Nucleus accumbens (tissue), 56 donors: ENCODE results near the gene SETD9.

Experiments
- DNase-seq, 56 donors: peaks; one replicate each; lab custom pipeline; 2025; lab: John Stamatoyannopoulos, UW

SETD9 gene

GRCh38 chr5:56922922-56923321 lies 13.5 kb downstream of the SETD9 start:
- no peak for DNase-seq

GRCh38 chr5:56934325-56934724 lies 24.9 kb downstream of the SETD9 start:
- DNase-seq: no peak

GRCh38 chr5:56938858-56939257 lies 29.5 kb downstream of the SETD9 start:
- no peak for DNase-seq

- no peak for DNase-seq
Observed at GRCh38 chr5:56941981-56942380, 32.6 kb downstream of the SETD9 start.

GRCh38 chr5:56947052-56947451 lies 37.7 kb downstream of the SETD9 start:
- no peak for DNase-seq

GRCh38 chr5:56950626-56951125 lies 41.3 kb downstream of the SETD9 start:
- peak in 52 of 56 donors; percentile 4 to 74 (median 41) for DNase-seq

- DNase-seq: peak in 42 of 56 donors; percentile 5 to 82 (median 42)
Observed at GRCh38 chr5:56951126-56951945, 41.9 kb downstream of the SETD9 start.

GRCh38 chr5:56951946-56952691 lies 42.7 kb downstream of the SETD9 start, which contains the start of gene MIER3:
MIER3 (minus strand) TSS chr5:56952123; CDS start chr5:56952102, 21 bp downstream.
- peak in 54 of 56 donors; percentile 9 to 83 (median 66) for DNase-seq

- no peak for DNase-seq
Observed at GRCh38 chr5:56954262-56954661, 44.9 kb downstream of the SETD9 start.

GRCh38 chr5:56958595-56958994 lies 49.2 kb downstream of the SETD9 start:
- no peak for DNase-seq

- no peak for DNase-seq
Observed at GRCh38 chr5:56959326-56959725, 49.9 kb downstream of the SETD9 start.

GRCh38 chr5:56961746-56962145 lies 52.4 kb downstream of the SETD9 start:
- DNase-seq: no peak

GRCh38 chr5:56962286-56962685 lies 52.9 kb downstream of the SETD9 start:
- DNase-seq: no peak

GRCh38 chr5:56963246-56963645 lies 53.9 kb downstream of the SETD9 start:
- no peak for DNase-seq

GRCh38 chr5:56964173-56964572 lies 54.8 kb downstream of the SETD9 start:
- DNase-seq: no peak
